Measurements from ENCODE around the gene MIF.

The MIF gene

GRCh38 chr22:23909296-23909898 lies 15.2 kb downstream of the MIF start:
- H3K4me1 ChIP-seq, result peaks cover 0 to 7% (median 3%) of the 10 kb centered on the region in 4 donors
- no peak for TF ChIP-seq CTCF (IDR thresholded peaks at IDR 0.05)
- no peaks in the 10 kb centered on the region for H3K9me3 ChIP-seq
- no peak overlapping the region for H3K4me3 ChIP-seq
- H3K36me3 ChIP-seq, result no peaks in the 10 kb centered on the region
- DNase-seq, result peak in 1 of 2 donors; percentile 38
- intact Hi-C loops (cut with DNase I; ENCODE audit: low total_unique reads), result no loop called here
- H3K27me3 ChIP-seq, result no peaks in the 10 kb centered on the region
- H3K27ac ChIP-seq, result no peak overlapping the region

GRCh38 chr22:23910496-23911190 lies 16.5 kb downstream of the MIF start:
- H3K27ac ChIP-seq, result no peak overlapping the region
- DNase-seq, result peak in 1 of 2 donors; percentile 25
- H3K4me1 ChIP-seq, result peaks cover 0 to 7% (median 3%) of the 10 kb centered on the region in 4 donors
- H3K4me3 ChIP-seq, result no peak overlapping the region
- H3K27me3 ChIP-seq, result no peaks in the 10 kb centered on the region
- intact Hi-C loops (cut with DNase I; ENCODE audit: low total_unique reads), result no loop called here
- H3K9me3 ChIP-seq, result no peaks in the 10 kb centered on the region
- no peak for TF ChIP-seq CTCF (IDR thresholded peaks at IDR 0.05)
- H3K36me3 ChIP-seq, result no peaks in the 10 kb centered on the region

GRCh38 chr22:23911318-23911980 lies 17.3 kb downstream of the MIF start:
- Histone ChIP-seq H3K36me3 (no peaks in the 10 kb centered on the region), H3K9me3 (no peaks in the 10 kb centered on the region), H3K4me3 (no peak overlapping the region), H3K27me3 (no peaks in the 10 kb centered on the region), H3K4me1 (peaks cover 0 to 7% (median 3%) of the 10 kb centered on the region in 4 donors), H3K27ac (no peak overlapping the region)
- TF ChIP-seq CTCF (IDR thresholded peaks at IDR 0.05), result no peak
- DNase-seq, result peak in 1 of 2 donors; percentile 55
- intact Hi-C loops (cut with DNase I; ENCODE audit: low total_unique reads), result no loop called here

- Histone ChIP-seq H3K4me1 (peaks cover 0 to 7% (median 3%) of the 10 kb centered on the region in 4 donors), H3K27ac (no peak overlapping the region)
- intact Hi-C loops (cut with DNase I; ENCODE audit: low total_unique reads), result no loop called here
Observed at GRCh38 chr22:23912293-23912903, 18.2 kb downstream of the MIF start.

More at GRCh38 chr22:23912293-23912903, 18.2 kb downstream of the MIF start:
- H3K4me3 ChIP-seq, result no peak overlapping the region
- H3K36me3 ChIP-seq, result no peaks in the 10 kb centered on the region
- H3K27me3 ChIP-seq, result no peaks in the 10 kb centered on the region
- TF ChIP-seq CTCF (IDR thresholded peaks at IDR 0.05), result no peak
- peak in 1 of 2 donors; percentile 32 for DNase-seq
- no peaks in the 10 kb centered on the region for H3K9me3 ChIP-seq
